GM12865 (cell line): ENCODE results near the gene ITGA8.

Source experiments
- DNase-seq: peaks from one replicate; pipeline ENCODE4 v3.0.0; 2010; ENCODE audit warnings: low read depth
- H3K4me3 ChIP-seq: 2 replicates; pipeline ENCODE4 v1.5.1; 2011; ENCODE audit warnings: mild to moderate bottlenecking, low read depth, low read length, control low read depth
- TF ChIP-seq, protein P1 (sequence below): IDR thresholded peaks from 2 replicates; pipeline ENCODE4 v1.5.1; 2011; ENCODE audit warnings: low read length, control low read depth, low read depth, inconsistent platforms; ENCODE audit not compliant: insufficient read depth; ENCODE audit errors: missing control alignments

ITGA8 gene

DNA sequence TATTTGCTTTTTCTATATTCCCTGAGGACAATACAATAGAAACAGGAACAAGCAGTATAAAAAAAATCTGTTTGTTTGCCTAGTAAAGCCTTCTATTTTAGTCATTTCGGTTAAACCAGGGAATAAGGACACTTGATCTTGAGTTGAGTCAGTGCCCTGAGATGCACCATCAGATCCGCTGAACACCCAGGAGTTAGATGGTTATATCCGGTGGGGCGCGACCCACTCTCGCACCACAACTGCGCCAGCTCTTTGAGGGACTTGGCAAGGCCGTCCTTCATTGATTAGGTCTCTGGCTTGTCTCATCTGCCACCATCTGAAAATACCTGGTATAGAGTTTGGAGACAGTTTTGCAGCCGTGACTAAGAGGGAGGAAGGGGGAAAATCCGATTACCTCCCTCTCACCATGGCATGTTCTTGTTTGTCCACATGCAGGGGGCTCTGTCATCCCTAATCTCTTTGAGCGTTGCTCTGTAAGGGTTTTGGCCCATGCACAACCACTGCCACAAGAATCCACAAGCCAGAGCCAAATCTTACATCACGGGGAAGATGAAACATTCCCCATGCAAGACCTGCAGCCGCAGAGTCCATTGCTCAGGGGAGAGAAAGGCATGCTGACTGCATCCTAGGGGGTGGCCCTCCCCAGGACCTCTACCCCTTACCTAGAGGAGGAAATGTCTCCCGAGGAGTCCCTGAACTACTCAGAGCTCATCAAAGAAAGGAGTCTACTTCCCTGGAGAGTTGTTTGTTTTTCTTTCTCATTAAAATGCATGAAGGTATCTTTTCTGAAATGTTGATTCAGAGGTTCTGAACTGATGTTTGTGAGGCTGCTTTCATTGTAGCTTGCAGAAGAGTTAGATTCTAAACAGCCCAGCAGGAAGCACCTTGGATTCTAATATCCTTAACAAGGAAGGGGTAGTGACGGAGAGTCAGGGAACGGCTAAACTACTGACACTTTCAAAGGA lies 247.0 kb downstream of the ITGA8 start:
- TF ChIP-seq, protein P1, sequence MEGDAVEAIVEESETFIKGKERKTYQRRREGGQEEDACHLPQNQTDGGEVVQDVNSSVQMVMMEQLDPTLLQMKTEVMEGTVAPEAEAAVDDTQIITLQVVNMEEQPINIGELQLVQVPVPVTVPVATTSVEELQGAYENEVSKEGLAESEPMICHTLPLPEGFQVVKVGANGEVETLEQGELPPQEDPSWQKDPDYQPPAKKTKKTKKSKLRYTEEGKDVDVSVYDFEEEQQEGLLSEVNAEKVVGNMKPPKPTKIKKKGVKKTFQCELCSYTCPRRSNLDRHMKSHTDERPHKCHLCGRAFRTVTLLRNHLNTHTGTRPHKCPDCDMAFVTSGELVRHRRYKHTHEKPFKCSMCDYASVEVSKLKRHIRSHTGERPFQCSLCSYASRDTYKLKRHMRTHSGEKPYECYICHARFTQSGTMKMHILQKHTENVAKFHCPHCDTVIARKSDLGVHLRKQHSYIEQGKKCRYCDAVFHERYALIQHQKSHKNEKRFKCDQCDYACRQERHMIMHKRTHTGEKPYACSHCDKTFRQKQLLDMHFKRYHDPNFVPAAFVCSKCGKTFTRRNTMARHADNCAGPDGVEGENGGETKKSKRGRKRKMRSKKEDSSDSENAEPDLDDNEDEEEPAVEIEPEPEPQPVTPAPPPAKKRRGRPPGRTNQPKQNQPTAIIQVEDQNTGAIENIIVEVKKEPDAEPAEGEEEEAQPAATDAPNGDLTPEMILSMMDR = no peak

DNA sequence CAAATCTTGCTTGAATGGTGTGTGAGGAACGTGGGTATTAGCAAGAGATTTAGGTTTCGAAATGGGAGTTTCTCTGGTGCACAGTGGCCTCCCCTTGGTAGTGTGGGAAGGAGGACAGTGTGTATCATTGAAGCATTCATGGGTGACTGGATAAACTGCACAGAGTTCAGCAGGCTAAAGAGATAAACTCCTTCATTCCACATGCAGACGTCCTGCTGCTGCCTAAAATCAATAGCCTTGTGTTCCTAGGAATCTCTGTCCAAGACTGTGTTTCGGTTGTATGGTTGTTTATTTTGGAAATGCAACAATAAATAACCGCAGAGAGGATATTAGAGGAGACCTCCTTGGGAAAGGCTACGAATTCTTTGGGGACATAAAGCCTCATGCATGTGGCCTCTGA lies 247.7 kb downstream of the ITGA8 start:
- DNase-seq = no peak
- TF ChIP-seq, protein P1 = no peak
- H3K4me3 ChIP-seq = no peak overlapping the region

More for the DNA sequence above, 247.0 kb downstream of the ITGA8 start:
- H3K4me3 ChIP-seq = no peak overlapping the region
- no peak for DNase-seq

DNA sequence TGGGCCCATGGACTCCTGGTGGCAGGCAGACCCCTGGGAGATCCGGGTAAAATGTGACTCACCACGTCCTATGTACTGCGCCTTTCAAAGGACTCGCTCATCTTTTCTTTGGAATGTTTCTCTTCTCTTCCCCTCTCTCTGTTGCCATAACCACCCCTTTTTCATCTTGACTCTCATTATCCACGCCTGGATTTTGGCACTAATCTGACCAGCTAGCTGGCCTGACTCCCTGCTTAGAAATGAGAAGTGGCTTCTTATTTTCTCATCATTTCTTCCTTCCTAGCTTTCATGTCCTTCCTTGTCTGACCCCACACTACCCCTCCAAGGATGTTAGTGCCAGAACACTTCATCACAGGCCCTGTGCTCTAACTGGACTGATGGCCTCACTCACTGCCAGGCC lies 250.6 kb downstream of the ITGA8 start:
- no peak for DNase-seq
- TF ChIP-seq, protein P1 = no peak

DNA sequence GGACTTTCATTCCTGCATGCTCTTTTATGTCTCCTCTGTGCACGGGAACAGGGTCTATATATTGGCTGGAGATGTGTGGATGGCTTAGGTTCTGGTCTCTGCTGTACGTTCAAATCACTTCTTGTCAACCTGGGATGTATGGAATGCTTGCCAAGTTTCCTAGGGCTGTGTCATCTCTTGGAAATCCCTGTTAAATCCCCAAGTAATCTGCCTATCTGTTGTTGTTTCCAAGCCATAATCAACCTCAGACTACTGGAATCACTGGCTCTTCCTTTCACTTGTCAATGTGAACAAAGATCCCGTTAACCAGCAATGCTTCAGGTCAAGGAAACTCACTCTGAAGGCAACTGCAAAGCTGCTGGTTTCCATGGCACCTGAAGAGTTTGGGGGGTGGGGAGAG lies 255.3 kb downstream of the ITGA8 start:
- TF ChIP-seq, protein P1 = no peak
- no peak overlapping the region for H3K4me3 ChIP-seq
- no peak for DNase-seq

More for the DNA sequence above, 250.6 kb downstream of the ITGA8 start:
- H3K4me3 ChIP-seq = no peak overlapping the region
